ENCODE data around the gene EEFSEC.
A peak's percentile ranks its signal among the peaks of the same experiment; 100 is the strongest.

EEFSEC gene

GRCh38 chr3:128153156-128154041, at the start of gene EEFSEC:
Gene EEFSEC, plus strand, starts transcription at chr3:128153481. Its CDS starts 27 bp downstream, at chr3:128153508.
- intact Hi-C loops (cut with DNase I; ENCODE audit: low total_unique reads) = no loop called here
- H3K27ac ChIP-seq = peak within 1 kb of the TSS; percentile 91 to 92
- no peaks in the 10 kb centered on the region for H3K9me3 ChIP-seq
- peak within 1 kb of the TSS; percentile 81 to 98 for H3K4me3 ChIP-seq
- H3K4me1 ChIP-seq = peaks cover 0 to 14% (median 7%) of the 10 kb centered on the region in 4 donors
- TF ChIP-seq CTCF (IDR thresholded peaks at IDR 0.05) = no peak
- DNase-seq = peak; percentile 79 to 88
- H3K36me3 ChIP-seq = peaks cover 6 to 13% (median 11%) of the 10 kb centered on the region in 3 donors
- no peaks in the 10 kb centered on the region for H3K27me3 ChIP-seq

- DNase-seq = no peak
- H3K27ac ChIP-seq = no peak overlapping the region
- H3K27me3 ChIP-seq = no peaks in the 10 kb centered on the region
- H3K9me3 ChIP-seq = no peaks in the 10 kb centered on the region
- TF ChIP-seq CTCF (IDR thresholded peaks at IDR 0.05) = no peak
- H3K4me1 ChIP-seq = peaks cover 0 to 10% (median 5%) of the 10 kb centered on the region in 4 donors
- intact Hi-C loops (cut with DNase I; ENCODE audit: low total_unique reads) = no loop called here
- peaks cover 1 to 31% (median 8%) of the 10 kb centered on the region in 3 donors for H3K36me3 ChIP-seq
- H3K4me3 ChIP-seq = no peak overlapping the region
Observed at GRCh38 chr3:128107834-128108233, 45.4 kb upstream of the EEFSEC start.

GRCh38 chr3:128111147-128111546, 42.1 kb upstream of the EEFSEC start:
- DNase-seq = no peak
- Histone ChIP-seq H3K9me3 (no peaks in the 10 kb centered on the region), H3K4me3 (no peak overlapping the region), H3K27me3 (no peaks in the 10 kb centered on the region), H3K27ac (no peak overlapping the region), H3K36me3 (peaks cover 0 to 22% (median 8%) of the 10 kb centered on the region in 3 donors), H3K4me1 (peaks cover 0 to 14% (median 5%) of the 10 kb centered on the region in 4 donors)
- TF ChIP-seq CTCF (IDR thresholded peaks at IDR 0.05) = no peak
- intact Hi-C loops (cut with DNase I; ENCODE audit: low total_unique reads) = no loop called here

GRCh38 chr3:128112357-128112968, 40.8 kb upstream of the EEFSEC start:
- no peak for TF ChIP-seq CTCF (IDR thresholded peaks at IDR 0.05)
- H3K27me3 ChIP-seq = no peaks in the 10 kb centered on the region
- intact Hi-C loops (cut with DNase I; ENCODE audit: low total_unique reads) = no loop called here
- H3K27ac ChIP-seq = no peak overlapping the region
- H3K9me3 ChIP-seq = no peaks in the 10 kb centered on the region
- H3K4me3 ChIP-seq = no peak overlapping the region
- H3K36me3 ChIP-seq = peaks cover 0 to 24% (median 8%) of the 10 kb centered on the region in 3 donors
- no peak for DNase-seq
- peaks cover 0 to 14% (median 5%) of the 10 kb centered on the region in 4 donors for H3K4me1 ChIP-seq

GRCh38 chr3:128113817-128114794, 39.2 kb upstream of the EEFSEC start:
- Histone ChIP-seq H3K36me3 (peaks cover 0 to 21% (median 8%) of the 10 kb centered on the region in 3 donors), H3K4me1 (peaks cover 0 to 14% (median 5%) of the 10 kb centered on the region in 4 donors), H3K9me3 (no peaks in the 10 kb centered on the region), H3K27ac (no peak overlapping the region), H3K27me3 (no peaks in the 10 kb centered on the region), H3K4me3 (no peak overlapping the region)
- intact Hi-C loops (cut with DNase I; ENCODE audit: low total_unique reads) = no loop called here
- DNase-seq = no peak
- no peak for TF ChIP-seq CTCF (IDR thresholded peaks at IDR 0.05)

Measured in tibial artery (tissue), 4 donors.